Mesendoderm (in vitro differentiated cells): ENCODE measurements around the gene TMEM8B.

Source experiments
- DNase-seq: peaks from one replicate; pipeline ENCODE4 v3.0.0; 2013
- H2AK5ac ChIP-seq: 2 replicates; pipeline ENCODE4 v1.6.1; 2013; ENCODE audit warnings: low read length, inconsistent platforms
- H2BK120ac ChIP-seq: 2 replicates; pipeline ENCODE4 v1.6.1; 2013; ENCODE audit warnings: low read depth, mild to moderate bottlenecking, low read length, moderate library complexity, mixed read lengths
- H2BK15ac ChIP-seq: replicated peaks from 2 replicates; pipeline ENCODE4 v1.6.1; 2013; ENCODE audit warnings: low read depth, mild to moderate bottlenecking, moderate library complexity
- H2BK5ac ChIP-seq: 2 replicates; pipeline ENCODE4 v1.6.1; 2013; ENCODE audit warnings: low read length, inconsistent platforms
- H3K18ac ChIP-seq: 2 replicates; pipeline ENCODE4 v1.6.1; 2013; ENCODE audit warnings: mild to moderate bottlenecking, low read length, mixed read lengths
- H3K23ac ChIP-seq: one replicate; pipeline ENCODE4 v1.6.1; 2013; ENCODE audit warnings: low read length
- H3K27ac ChIP-seq: 2 replicates; pipeline ENCODE4 v1.5.1; 2013; ENCODE audit warnings: low read depth, mild to moderate bottlenecking, inconsistent platforms, low read length, moderate library complexity
- H3K27me3 ChIP-seq: 2 replicates; pipeline ENCODE4 v1.6.1; 2013; ENCODE audit warnings: low read length, control low read depth, mild to moderate bottlenecking, inconsistent platforms; ENCODE audit not compliant: insufficient read depth, poor library complexity
- H3K36me3 ChIP-seq: 2 replicates; pipeline ENCODE4 v1.6.1; 2013; ENCODE audit warnings: low read length, inconsistent platforms; ENCODE audit not compliant: control insufficient read depth, insufficient read depth
- H3K4ac ChIP-seq: one replicate; pipeline ENCODE4 v1.6.1; 2013; ENCODE audit warnings: low read depth, mild to moderate bottlenecking, low read length, moderate library complexity
- H3K4me1 ChIP-seq: 2 replicates; pipeline ENCODE4 v1.6.1; 2013; ENCODE audit warnings: low read depth, low read length, inconsistent platforms; ENCODE audit not compliant: control insufficient read depth
- H3K4me2 ChIP-seq: 2 replicates; pipeline ENCODE4 v1.6.1; 2013; ENCODE audit warnings: low read length
- H3K4me3 ChIP-seq: 2 replicates; pipeline ENCODE4 v1.5.1; 2013; ENCODE audit warnings: mild to moderate bottlenecking, low read length
- H3K56ac ChIP-seq: one replicate; pipeline ENCODE4 v1.6.1; 2013; ENCODE audit warnings: low read length
- H3K79me1 ChIP-seq: 2 replicates; pipeline ENCODE4 v1.6.1; 2013; ENCODE audit warnings: low read length, inconsistent platforms
- H3K79me2 ChIP-seq: 2 replicates; pipeline ENCODE4 v1.6.1; 2013; ENCODE audit warnings: mild to moderate bottlenecking, low read length; ENCODE audit not compliant: control insufficient read depth, insufficient read depth
- H3K9ac ChIP-seq: 2 replicates; pipeline ENCODE4 v1.6.1; 2013; ENCODE audit warnings: low read length, inconsistent platforms
- H4K5ac ChIP-seq: one replicate; pipeline ENCODE4 v1.6.1; 2013; ENCODE audit warnings: low read length
- H4K8ac ChIP-seq: one replicate; pipeline ENCODE4 v1.6.1; 2013; ENCODE audit warnings: low read depth, mild to moderate bottlenecking, control low read depth, low read length, moderate library complexity
- WGBS: extraction: QIAGEN DNeasy Blood & Tissue Kit; methylation state at CpG from one replicate; pipeline ENCODE4 v1.1.7; 2013; ENCODE audit warnings: low lambda C conversion rate, missing lambda C conversion rate; ENCODE audit not compliant: insufficient coverage; ENCODE audit errors: extremely low coverage; 5-methylcytosine and 5-hydroxymethylcytosine counted together

The TMEM8B gene

DNA sequence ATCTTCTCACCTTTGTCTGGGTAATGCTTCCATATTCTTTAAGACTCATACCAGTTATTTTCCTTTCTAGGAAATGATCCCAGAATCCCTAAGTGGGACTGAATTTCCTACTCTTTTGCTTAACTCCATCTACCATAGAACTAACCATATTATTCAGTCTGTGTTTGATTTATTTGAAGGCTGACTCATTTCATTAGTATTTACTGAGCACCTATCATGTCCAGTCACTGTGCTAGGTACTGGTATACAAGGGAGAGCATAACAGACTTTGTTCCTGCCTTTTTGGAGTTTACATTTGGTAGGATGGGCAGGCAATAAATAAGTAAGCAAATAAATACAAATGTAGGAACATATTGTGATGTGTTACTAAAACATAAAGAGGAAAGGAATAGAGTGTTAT, 33.3 kb upstream of the TMEM8B start:
- H4K8ac ChIP-seq = no peak overlapping the region

DNA sequence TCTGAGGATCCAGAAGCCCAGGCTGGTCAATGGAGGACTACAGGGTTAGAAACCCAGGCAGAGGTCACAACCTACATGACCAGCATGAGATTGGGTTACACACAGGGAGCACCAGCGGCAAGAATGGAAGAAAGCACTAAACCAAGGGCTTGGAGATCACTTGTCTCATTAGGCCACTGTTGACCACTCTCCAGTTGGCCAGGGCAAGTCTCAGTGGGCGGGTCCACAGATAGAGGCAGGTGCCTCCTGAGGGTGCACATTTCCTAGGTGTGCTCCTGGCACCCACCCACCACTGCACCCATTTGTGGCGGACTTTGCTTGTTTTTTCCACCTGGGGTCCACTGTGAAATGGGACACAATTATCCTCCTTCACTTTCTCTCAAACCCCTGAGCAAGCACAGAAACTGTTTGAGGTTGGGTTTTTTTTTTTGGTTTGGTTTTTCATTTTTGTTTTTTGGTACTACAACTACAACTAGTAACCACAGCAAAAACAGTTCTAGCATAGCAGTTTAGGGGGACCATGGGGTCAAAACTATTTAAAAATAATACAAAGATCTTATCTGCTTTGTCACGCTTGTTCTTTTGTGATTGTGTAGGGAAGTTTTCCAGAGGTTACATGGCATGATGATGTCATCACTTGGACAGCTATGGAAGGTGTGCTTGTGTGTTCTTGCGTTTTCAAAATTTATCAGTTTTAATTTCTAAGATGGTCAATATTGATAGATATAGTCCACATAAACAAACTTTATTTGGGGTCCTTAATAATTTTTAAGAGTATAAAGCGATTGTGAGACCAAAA, 31.5 kb upstream of the TMEM8B start:
- no peak overlapping the region for H3K9ac ChIP-seq
- H2BK5ac ChIP-seq = no peak overlapping the region
- no peak overlapping the region for H2AK5ac ChIP-seq
- H3K27ac ChIP-seq = no peak overlapping the region
- H2BK15ac ChIP-seq = no peak overlapping the region
- H3K4me2 ChIP-seq = no peak overlapping the region
- peaks cover 6% of the 10 kb centered on the region for H3K79me1 ChIP-seq
- DNase-seq = no peak
- no peak overlapping the region for H3K23ac ChIP-seq
- peaks cover 3% of the 10 kb centered on the region for H3K79me2 ChIP-seq
- H4K5ac ChIP-seq = no peak overlapping the region
- WGBS = no CpG with 5 or more reads among the region's 6 CpGs
- H3K36me3 ChIP-seq = no peaks in the 10 kb centered on the region
- H3K4ac ChIP-seq = no peak overlapping the region
- H2BK120ac ChIP-seq = no peak overlapping the region
- no peak overlapping the region for H3K4me3 ChIP-seq
- H4K8ac ChIP-seq = no peak overlapping the region
- H3K27me3 ChIP-seq = no peaks in the 10 kb centered on the region
- peaks cover 6% of the 10 kb centered on the region for H3K4me1 ChIP-seq
- no peak overlapping the region for H3K56ac ChIP-seq
- no peak overlapping the region for H3K18ac ChIP-seq

More for the DNA sequence above, 33.3 kb upstream of the TMEM8B start:
- no peaks in the 10 kb centered on the region for H3K27me3 ChIP-seq
- H2BK15ac ChIP-seq = no peak overlapping the region
- H3K79me1 ChIP-seq = peaks cover 6% of the 10 kb centered on the region
- no peak overlapping the region for H3K56ac ChIP-seq
- H3K4me1 ChIP-seq = peaks cover 6% of the 10 kb centered on the region
- H4K5ac ChIP-seq = no peak overlapping the region
- no peak overlapping the region for H3K4me2 ChIP-seq
- H2BK120ac ChIP-seq = no peak overlapping the region
- peaks cover 3% of the 10 kb centered on the region for H3K79me2 ChIP-seq
- no peak overlapping the region for H3K18ac ChIP-seq
- H3K4me3 ChIP-seq = no peak overlapping the region
- no peak for DNase-seq
- H3K9ac ChIP-seq = no peak overlapping the region
- H2BK5ac ChIP-seq = no peak overlapping the region
- H3K4ac ChIP-seq = no peak overlapping the region
- no peak overlapping the region for H2AK5ac ChIP-seq
- no peaks in the 10 kb centered on the region for H3K36me3 ChIP-seq
- H3K27ac ChIP-seq = no peak overlapping the region
- H3K23ac ChIP-seq = no peak overlapping the region

DNA sequence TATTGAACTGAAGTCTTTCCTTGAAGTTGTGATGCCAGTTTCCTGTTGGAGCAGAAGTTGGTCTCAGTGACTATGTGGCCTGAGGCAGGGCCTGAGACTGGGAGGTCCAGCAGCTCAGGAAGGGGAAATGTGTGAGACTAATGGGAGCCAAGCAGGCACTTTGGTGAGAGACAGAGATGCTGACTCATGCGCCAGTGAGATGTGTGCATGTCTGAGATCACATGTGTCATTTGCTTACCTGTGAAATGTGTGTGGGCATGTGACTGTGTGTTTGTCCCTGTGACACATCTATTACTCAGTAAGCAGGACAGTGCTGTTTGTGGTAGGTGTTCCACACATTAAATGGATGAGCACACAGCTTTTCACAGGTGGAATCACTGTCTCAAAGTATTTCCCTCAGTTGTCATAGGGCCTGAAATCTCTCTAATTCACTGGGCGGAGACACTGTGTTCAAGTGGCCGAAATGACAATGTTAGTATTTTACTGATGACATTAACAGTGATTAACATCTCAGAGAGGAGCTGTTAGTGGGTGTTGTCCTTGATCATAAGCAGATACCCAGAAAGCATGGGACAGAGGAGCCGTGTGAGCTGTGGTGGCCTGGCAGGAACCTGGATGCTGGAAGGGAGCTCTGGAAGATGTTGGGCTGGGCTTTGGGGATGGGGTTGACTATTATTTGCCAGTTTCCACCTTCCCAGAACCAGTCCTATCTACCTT, 30.2 kb upstream of the TMEM8B start:
- Histone ChIP-seq H3K18ac (no peak overlapping the region), H3K79me2 (no peaks in the 10 kb centered on the region), H3K36me3 (no peaks in the 10 kb centered on the region), H3K23ac (no peak overlapping the region), H3K9ac (no peak overlapping the region), H3K4ac (no peak overlapping the region), H3K79me1 (peaks cover 5% of the 10 kb centered on the region), H4K5ac (no peak overlapping the region), H2BK5ac (no peak overlapping the region), H2BK15ac (no peak overlapping the region), H3K27ac (no peak overlapping the region), H2BK120ac (no peak overlapping the region), H4K8ac (no peak overlapping the region), H3K4me2 (no peak overlapping the region), H3K4me1 (peaks cover 6% of the 10 kb centered on the region), H3K27me3 (no peaks in the 10 kb centered on the region), H3K4me3 (no peak overlapping the region), H2AK5ac (no peak overlapping the region), H3K56ac (peak overlapping the region; percentile 35)
- no CpG with 5 or more reads among the region's 4 CpGs for WGBS
- peak; percentile 92 for DNase-seq

DNA sequence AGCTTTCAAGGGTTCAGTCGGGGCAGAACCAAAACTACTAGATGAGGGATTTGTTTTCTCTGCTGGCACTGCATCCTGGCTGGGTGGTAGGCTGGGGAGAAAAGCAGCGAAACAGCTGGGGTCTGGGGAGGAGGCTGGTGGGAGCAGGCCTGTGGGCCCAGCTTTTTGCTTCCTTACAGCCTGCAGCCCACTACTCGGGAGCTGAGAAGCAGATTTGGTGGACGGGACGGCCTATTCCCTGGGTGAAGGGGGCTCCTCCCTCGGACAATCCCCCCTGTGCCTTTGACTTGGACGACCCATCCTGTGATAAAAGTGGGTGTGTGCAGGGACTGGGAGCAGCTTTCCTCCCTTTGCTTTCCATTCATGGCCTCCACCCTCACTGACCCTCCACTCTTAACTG, 28.5 kb upstream of the TMEM8B start:
- no peak overlapping the region for H3K9ac ChIP-seq
- H3K79me1 ChIP-seq = peaks cover 1% of the 10 kb centered on the region
- WGBS = no CpG with 5 or more reads among the region's 7 CpGs
- H3K23ac ChIP-seq = no peak overlapping the region
- no peak overlapping the region for H4K5ac ChIP-seq
- no peak for DNase-seq
- H3K27ac ChIP-seq = no peak overlapping the region
- H4K8ac ChIP-seq = no peak overlapping the region
- no peak overlapping the region for H3K4ac ChIP-seq
- H3K4me2 ChIP-seq = no peak overlapping the region
- no peaks in the 10 kb centered on the region for H3K79me2 ChIP-seq
- no peak overlapping the region for H2BK120ac ChIP-seq
- no peak overlapping the region for H3K4me3 ChIP-seq
- no peak overlapping the region for H2BK5ac ChIP-seq
- H3K18ac ChIP-seq = no peak overlapping the region
- no peaks in the 10 kb centered on the region for H3K36me3 ChIP-seq
- no peak overlapping the region for H2BK15ac ChIP-seq
- H2AK5ac ChIP-seq = no peak overlapping the region
- H3K56ac ChIP-seq = no peak overlapping the region
- no peaks in the 10 kb centered on the region for H3K27me3 ChIP-seq
- peaks cover 6% of the 10 kb centered on the region for H3K4me1 ChIP-seq

DNA sequence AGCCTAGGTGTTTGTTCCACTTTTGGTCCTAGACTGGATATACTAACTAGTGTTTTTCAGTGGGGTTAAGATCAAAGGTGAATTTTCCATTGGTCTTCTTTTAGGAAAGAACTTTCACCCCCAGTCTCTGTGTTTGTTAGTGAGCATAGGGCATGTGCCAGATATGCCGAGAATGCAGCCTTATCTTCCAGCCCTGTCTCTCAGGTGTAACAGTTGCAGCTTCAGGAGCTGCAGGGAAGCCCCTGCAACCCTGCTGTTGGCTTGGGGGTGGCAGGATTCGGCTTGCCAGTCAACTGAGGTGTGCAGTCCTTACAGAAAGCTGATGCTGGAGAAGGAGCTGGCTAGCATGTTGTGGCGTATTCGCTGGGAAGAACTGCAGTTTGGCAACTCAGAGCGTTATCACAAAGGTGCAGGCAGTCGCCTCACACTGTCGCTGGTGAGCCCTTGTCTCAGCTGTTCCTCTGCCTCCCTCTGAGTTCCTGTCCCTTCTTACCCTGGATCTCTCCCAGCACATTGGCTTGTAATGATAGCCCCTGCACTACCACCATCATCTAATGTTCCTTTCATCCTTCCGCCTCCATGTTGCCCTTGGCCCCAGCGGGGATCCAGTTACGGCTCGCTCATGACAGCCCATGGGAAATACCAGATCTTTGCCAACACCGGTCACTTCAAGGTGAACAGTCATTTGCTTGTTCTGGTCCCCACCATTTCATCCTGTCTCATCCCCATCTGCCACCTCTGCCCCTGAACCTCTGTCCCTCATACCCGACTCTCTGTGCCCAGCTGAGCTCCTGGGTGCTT, 27.5 kb upstream of the TMEM8B start:
- Histone ChIP-seq H3K27ac (no peak overlapping the region), H3K36me3 (no peaks in the 10 kb centered on the region), H2BK120ac (no peak overlapping the region), H3K4me1 (peaks cover 4% of the 10 kb centered on the region), H3K23ac (no peak overlapping the region), H3K56ac (no peak overlapping the region), H3K18ac (no peak overlapping the region), H2BK5ac (no peak overlapping the region), H4K5ac (no peak overlapping the region), H3K79me2 (no peaks in the 10 kb centered on the region), H3K4me3 (no peak overlapping the region), H3K4ac (no peak overlapping the region), H4K8ac (no peak overlapping the region), H3K4me2 (no peak overlapping the region), H2AK5ac (no peak overlapping the region), H2BK15ac (no peak overlapping the region), H3K79me1 (peaks cover 1% of the 10 kb centered on the region), H3K9ac (no peak overlapping the region), H3K27me3 (no peaks in the 10 kb centered on the region)
- peak; percentile 68 for DNase-seq
- no CpG with 5 or more reads among the region's 13 CpGs for WGBS
